DOHH2 (cell line): ENCODE data around the gene UAP1L1.

ENCODE experiments used
- H3F3A ChIP-seq: fragments of 200-600 bp; sonication (generic), shearing (Covaris generic); 2 replicates; pipeline ENCODE4 v1.6.0; 2016; ENCODE audit warnings: antibody characterized with exemption, mild to moderate bottlenecking; ENCODE audit not compliant: control insufficient read depth, insufficient read depth
- H3K27ac ChIP-seq: fragments of 200-600 bp; sonication (generic); 2 replicates; pipeline ENCODE4 v1.5.1; 2014; ENCODE audit warnings: low read depth, mild to moderate bottlenecking, low read length, moderate library complexity
- H3K27me3 ChIP-seq: fragments of 200-600 bp; sonication (generic); 2 replicates; pipeline ENCODE4 v1.6.1; 2014; ENCODE audit warnings: mild to moderate bottlenecking, low read length, mixed read lengths; ENCODE audit not compliant: control insufficient read depth
- H3K36me3 ChIP-seq: fragments of 200-600 bp; sonication (generic); 2 replicates; pipeline ENCODE4 v1.6.1; 2014; ENCODE audit warnings: mild to moderate bottlenecking, low read length, moderate library complexity, mixed read lengths; ENCODE audit not compliant: control insufficient read depth
- H3K4me1 ChIP-seq: fragments of 200-600 bp; sonication (generic); 2 replicates; pipeline ENCODE4 v1.6.1; 2014; ENCODE audit warnings: mild to moderate bottlenecking, low read length, mixed read lengths; ENCODE audit not compliant: control insufficient read depth
- H3K4me2 ChIP-seq: fragments of 200-600 bp; sonication (generic); 2 replicates; pipeline ENCODE4 v1.6.0; 2014; ENCODE audit warnings: mild to moderate bottlenecking, low read length, moderate library complexity
- H3K4me3 ChIP-seq: fragments of 200-600 bp; sonication (generic); 2 replicates; pipeline ENCODE4 v1.5.1; 2014; ENCODE audit warnings: mild to moderate bottlenecking, low read length, mixed read lengths
- H3K79me2 ChIP-seq: fragments of 200-600 bp; sonication (generic); 2 replicates; pipeline ENCODE4 v1.6.1; 2014; ENCODE audit warnings: mild to moderate bottlenecking, low read length, mixed read lengths; ENCODE audit not compliant: control insufficient read depth
- H3K9me2 ChIP-seq: fragments of 200-600 bp; sonication (generic); replicated peaks from 2 replicates; pipeline ENCODE4 v1.6.1; 2014; ENCODE audit warnings: mild to moderate bottlenecking, low read length, mixed read lengths; ENCODE audit not compliant: control insufficient read depth
- H3K9me3 ChIP-seq: fragments of 200-600 bp; sonication (generic); 2 replicates; pipeline ENCODE4 v1.6.1; 2014; ENCODE audit warnings: antibody characterized with exemption, low read length, mixed read lengths; ENCODE audit not compliant: control insufficient read depth, insufficient read depth
- H4K20me1 ChIP-seq: fragments of 200-600 bp; sonication (generic); 2 replicates; pipeline ENCODE4 v1.6.0; 2014; ENCODE audit warnings: low read depth, mild to moderate bottlenecking, antibody characterized with exemption, low read length, moderate library complexity; ENCODE audit not compliant: control insufficient read depth, insufficient read depth
- EZH2phosphoT487 ChIP-seq: fragments of 200-600 bp; sonication (generic); IDR thresholded peaks from 2 replicates; pipeline ENCODE4 v1.6.1; 2017; ENCODE audit warnings: borderline replicate concordance, mild to moderate bottlenecking, antibody characterized with exemption, low read length, moderate library complexity, mixed read lengths
- TF ChIP-seq, protein P1 (sequence below): fragments of 200-600 bp; sonication (generic); IDR thresholded peaks from one replicate; pipeline ENCODE4 v1.5.1; 2014; ENCODE audit warnings: antibody characterized with exemption, mild to moderate bottlenecking, low read depth, low read length; ENCODE audit not compliant: poor library complexity, severe bottlenecking

UAP1L1 gene

DNA sequence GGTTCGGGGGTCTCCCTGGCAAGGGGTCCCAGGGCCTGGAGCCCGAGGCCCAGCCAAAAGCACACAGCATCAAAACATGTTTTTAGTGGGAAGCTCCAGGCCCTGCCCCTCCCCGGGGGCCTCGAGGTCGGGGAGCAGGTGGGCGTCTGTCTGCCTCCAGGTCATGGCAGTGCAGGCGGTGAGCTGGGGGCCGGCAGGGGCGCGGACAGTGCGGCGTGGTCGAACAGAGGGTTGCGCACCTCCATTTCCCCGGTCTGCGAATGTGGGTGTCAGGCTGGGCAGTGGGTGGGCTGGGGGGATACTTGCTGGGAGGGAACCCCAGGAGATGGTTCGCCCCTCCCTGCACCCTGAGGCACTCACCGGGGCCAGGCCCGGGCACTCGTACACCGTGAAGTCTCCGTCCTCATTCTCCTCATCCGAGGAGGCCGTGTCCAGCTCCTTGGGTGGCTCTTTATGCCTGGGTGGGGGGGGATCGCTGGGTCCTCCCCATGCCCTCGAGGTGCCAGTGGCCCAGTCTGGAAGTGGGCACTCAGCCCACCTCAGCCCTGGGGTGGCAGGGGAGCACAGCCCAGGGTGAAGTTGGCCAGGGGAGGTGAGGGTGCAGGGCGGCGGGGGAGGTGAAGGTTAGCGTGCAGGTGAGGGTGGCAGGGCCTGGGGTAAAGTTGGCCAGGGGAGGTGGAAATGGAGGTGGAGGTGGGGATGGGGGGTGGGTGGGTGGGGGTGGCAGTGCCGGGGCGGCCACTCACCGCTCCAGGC, 37.5 kb upstream of the UAP1L1 start:
- H3K4me2 ChIP-seq: no peak overlapping the region
- no peaks in the 10 kb centered on the region for H3K36me3 ChIP-seq
- no peak overlapping the region for H3K4me3 ChIP-seq
- no peaks in the 10 kb centered on the region for H4K20me1 ChIP-seq
- H3K79me2 ChIP-seq: no peaks in the 10 kb centered on the region
- no peaks in the 10 kb centered on the region for H3K9me2 ChIP-seq
- no peak overlapping the region for H3K27ac ChIP-seq
- H3F3A ChIP-seq: no peaks in the 10 kb centered on the region
- H3K4me1 ChIP-seq: peaks cover 4% of the 10 kb centered on the region
- no peak for TF ChIP-seq EZH2phosphoT487
- TF ChIP-seq, protein P1, sequence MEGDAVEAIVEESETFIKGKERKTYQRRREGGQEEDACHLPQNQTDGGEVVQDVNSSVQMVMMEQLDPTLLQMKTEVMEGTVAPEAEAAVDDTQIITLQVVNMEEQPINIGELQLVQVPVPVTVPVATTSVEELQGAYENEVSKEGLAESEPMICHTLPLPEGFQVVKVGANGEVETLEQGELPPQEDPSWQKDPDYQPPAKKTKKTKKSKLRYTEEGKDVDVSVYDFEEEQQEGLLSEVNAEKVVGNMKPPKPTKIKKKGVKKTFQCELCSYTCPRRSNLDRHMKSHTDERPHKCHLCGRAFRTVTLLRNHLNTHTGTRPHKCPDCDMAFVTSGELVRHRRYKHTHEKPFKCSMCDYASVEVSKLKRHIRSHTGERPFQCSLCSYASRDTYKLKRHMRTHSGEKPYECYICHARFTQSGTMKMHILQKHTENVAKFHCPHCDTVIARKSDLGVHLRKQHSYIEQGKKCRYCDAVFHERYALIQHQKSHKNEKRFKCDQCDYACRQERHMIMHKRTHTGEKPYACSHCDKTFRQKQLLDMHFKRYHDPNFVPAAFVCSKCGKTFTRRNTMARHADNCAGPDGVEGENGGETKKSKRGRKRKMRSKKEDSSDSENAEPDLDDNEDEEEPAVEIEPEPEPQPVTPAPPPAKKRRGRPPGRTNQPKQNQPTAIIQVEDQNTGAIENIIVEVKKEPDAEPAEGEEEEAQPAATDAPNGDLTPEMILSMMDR: no peak
- peaks cover 25% of the 10 kb centered on the region for H3K27me3 ChIP-seq
- no peaks in the 10 kb centered on the region for H3K9me3 ChIP-seq

DNA sequence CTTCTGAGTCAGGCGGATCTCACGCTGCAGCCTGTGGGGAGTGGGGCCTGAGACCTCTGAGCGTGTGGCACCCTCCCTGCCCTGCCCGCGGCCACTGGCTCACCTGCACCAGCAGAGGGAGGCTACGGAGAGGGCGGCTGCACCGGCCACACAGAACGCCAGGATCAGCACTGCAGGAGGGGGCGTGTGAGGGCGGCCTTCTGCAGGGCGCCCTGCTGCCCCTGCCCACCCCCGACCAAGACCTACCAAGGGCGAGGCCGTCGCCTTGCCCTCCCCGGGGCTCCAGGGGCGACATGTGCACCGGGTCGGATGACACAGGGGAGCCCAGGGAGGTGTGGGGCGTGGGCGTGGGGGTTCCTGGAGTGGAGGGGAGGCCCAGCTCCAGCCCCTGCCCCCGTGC, 36.7 kb upstream of the UAP1L1 start:
- Histone ChIP-seq H3K27ac (no peak overlapping the region), H3K79me2 (no peaks in the 10 kb centered on the region), H3K27me3 (peaks cover 30% of the 10 kb centered on the region), H3K4me2 (no peak overlapping the region), H3K4me3 (no peak overlapping the region), H3K9me2 (no peaks in the 10 kb centered on the region), H3K9me3 (no peaks in the 10 kb centered on the region), H4K20me1 (no peaks in the 10 kb centered on the region), H3F3A (no peaks in the 10 kb centered on the region), H3K4me1 (no peaks in the 10 kb centered on the region), H3K36me3 (no peaks in the 10 kb centered on the region)
- TF ChIP-seq, protein P1: no peak
- TF ChIP-seq EZH2phosphoT487: no peak

GRCh38 chr9:137041124-137041523, 36.2 kb upstream of the UAP1L1 start:
- no peaks in the 10 kb centered on the region for H3K9me3 ChIP-seq
- no peaks in the 10 kb centered on the region for H3K9me2 ChIP-seq
- no peak overlapping the region for H3K4me2 ChIP-seq
- peaks cover 1% of the 10 kb centered on the region; the same call in 1 of the 2 replicates for H4K20me1 ChIP-seq
- H3K4me1 ChIP-seq: peaks cover 2% of the 10 kb centered on the region
- H3K27me3 ChIP-seq: peaks cover 33% of the 10 kb centered on the region
- no peaks in the 10 kb centered on the region for H3F3A ChIP-seq
- H3K79me2 ChIP-seq: no peaks in the 10 kb centered on the region
- no peak overlapping the region for H3K27ac ChIP-seq
- no peaks in the 10 kb centered on the region for H3K36me3 ChIP-seq
- TF ChIP-seq, protein P1: no peak
- no peak for TF ChIP-seq EZH2phosphoT487
- no peak overlapping the region for H3K4me3 ChIP-seq
